Loucy (cell line): Measurements from ENCODE around the gene NXPE2.

Experiments used
- CTCF ChIP-seq: fragments of 200-600 bp; sonication (generic); conservative IDR thresholded peaks from 2 replicates; pipeline ENCODE4 v1.5.1; 2014; ENCODE audit warnings: mild to moderate bottlenecking, antibody characterized with exemption, low read length
- EZH2phosphoT487 ChIP-seq: fragments of 200-600 bp; IDR thresholded peaks from 2 replicates; pipeline ENCODE4 v1.6.1; 2018; ENCODE audit warnings: antibody characterized with exemption, mild to moderate bottlenecking, moderate library complexity, borderline replicate concordance

- TF ChIP-seq CTCF (no peak), EZH2phosphoT487 (no peak)
Observed at GRCh38 chr11:114705280-114706024, 27.1 kb downstream of the NXPE2 start.
